Epithelial cell of prostate (primary cell): ENCODE data around the gene FBLL1.
"Not testable (repeated sequence)": the region's sequence is repeated elsewhere in the genome, so short reads cannot be mapped to it uniquely, and the experiment has no call there.

Source experiments
- DNase-seq: peaks from one replicate; pipeline ENCODE4 v3.0.0-alpha.2; 2011; ENCODE audit warnings: low read depth, low spot score
- H3K27ac ChIP-seq: fragments of 450-650 bp; 2 replicates; pipeline ENCODE4 v1.5.1; 2017; ENCODE audit warnings: mild to moderate bottlenecking

FBLL1 gene

GRCh38 chr5:168550656-168551055 is 21.6 kb downstream of the FBLL1 start:
- no peak overlapping the region for H3K27ac ChIP-seq
- no peak for DNase-seq

DNA sequence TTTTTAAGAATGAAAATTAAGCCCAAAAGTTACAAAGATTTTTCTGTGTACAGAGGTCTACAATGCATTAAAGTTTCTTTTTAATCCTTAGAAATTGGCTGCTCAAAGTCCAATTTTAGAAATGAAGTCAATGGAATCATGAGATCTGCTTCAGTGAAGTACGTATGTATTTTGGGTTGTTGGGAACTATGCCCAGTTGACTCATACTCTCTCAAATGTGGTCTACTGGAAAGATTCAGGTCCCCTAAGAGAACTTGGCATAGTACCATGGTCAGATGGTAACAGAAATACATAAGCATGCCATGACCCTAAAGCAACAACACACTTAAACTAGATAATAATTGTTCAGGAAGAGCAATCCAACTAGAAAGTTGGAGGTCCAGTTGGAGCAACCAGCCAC is 23.0 kb downstream of the FBLL1 start:
- no peak for DNase-seq
- H3K27ac ChIP-seq: no peak overlapping the region

- no peak for DNase-seq
- no peak overlapping the region for H3K27ac ChIP-seq
Observed at GRCh38 chr5:168553377-168554130, 24.4 kb downstream of the FBLL1 start.

- DNase-seq: no peak
Observed at GRCh38 chr5:168557389-168557788, 28.3 kb downstream of the FBLL1 start.

DNA sequence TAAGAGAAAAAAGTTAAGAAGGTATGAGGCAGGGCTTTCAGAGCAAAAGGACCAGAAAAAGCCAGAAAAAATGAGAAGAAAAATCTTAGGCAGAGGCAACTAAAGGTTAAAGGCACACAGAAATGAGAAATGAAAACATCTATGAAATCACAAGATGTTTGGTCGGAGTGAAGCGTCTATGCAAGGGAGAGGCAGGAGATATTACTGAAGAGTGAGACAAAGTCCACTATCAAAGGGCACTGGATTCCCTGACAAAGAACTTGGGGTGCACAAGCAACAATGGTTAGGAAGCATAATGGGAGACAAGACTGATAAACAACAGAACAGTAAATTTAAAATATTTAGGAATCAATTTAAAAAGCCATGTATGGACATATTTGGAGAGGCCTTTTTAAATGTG is 33.2 kb downstream of the FBLL1 start:
- no peak overlapping the region for H3K27ac ChIP-seq

More at GRCh38 chr5:168557389-168557788, 28.3 kb downstream of the FBLL1 start:
- no peak overlapping the region for H3K27ac ChIP-seq

DNA sequence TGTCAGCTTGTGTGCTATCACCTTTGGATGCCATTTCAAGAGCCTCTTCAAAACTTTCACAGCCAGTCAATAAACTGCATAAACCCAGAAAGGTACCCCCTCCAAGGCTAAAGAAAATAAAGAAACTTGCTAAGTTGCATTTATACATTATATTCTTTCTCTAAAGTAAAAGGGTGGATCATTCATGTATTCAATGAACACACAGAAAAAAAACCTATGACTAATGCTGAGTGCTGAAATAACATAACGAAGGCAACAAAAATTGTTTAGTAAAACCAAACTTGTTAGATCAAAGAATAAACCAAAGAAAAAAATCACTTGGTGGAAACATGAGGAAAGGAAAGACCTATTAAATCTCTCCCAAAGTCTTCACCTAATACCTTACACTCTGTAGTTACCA is 34.9 kb downstream of the FBLL1 start:
- H3K27ac ChIP-seq: no peak overlapping the region
- no peak for DNase-seq

More for the DNA sequence above, 33.2 kb downstream of the FBLL1 start:
- no peak for DNase-seq

- no peak for DNase-seq
- no peak overlapping the region for H3K27ac ChIP-seq
Observed at GRCh38 chr5:168568738-168569137, 39.6 kb downstream of the FBLL1 start.

DNA sequence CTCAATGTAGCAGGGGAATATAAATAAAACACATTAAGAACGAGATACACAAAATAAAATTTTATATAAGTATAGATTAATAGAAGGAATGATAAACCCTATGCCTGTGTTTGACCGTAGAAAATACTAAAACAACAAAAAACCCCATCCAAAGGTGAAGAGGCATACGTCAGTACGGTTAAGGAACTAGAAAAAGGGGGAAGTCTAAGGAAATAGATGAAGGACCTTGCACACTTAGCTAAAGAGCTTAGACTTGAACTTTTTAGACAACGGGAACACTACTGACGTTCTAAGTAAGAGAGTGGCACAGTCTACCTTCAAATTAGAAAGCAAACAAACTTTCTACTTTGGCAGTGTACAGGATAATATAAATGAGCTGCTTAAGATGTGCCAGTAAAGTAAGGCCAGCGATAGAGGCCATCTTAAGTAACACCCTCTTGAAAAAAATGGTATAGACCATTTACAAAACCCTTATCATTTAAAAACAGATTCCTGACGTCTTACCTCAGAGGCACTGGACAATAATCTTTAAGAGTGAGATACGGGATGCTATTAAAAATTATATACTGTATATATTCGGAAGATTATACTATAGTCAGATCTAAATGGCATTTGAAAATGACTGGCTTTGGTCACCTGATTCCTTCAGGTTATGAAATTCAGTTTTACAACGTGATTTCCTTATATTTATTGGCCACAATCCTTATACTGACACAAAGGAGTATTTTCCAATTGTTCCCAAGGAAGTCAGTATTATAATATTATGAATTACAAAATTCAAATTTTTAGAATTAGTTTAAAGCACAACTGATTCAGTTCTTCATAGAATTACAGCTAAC is 41.6 kb downstream of the FBLL1 start:
- no peak for DNase-seq
- H3K27ac ChIP-seq: no peak overlapping the region

DNA sequence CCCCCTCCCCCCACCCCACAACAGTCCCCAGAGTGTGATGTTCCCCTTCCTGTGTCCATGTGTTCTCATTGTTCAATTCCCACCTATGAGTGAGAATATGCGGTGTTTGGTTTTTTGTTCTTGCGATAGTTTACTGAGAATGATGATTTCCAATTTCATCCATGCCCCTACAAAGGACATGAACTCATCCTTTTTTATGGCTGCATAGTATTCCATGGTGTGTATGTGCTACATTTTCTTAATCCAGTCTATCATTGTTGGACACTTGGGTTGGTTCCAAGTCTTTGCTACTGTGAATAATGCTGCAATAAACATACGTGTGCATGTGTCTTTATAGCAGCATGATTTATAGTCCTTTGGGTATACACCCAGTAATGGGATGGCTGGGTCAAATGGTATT is 44.6 kb downstream of the FBLL1 start:
- DNase-seq, H3K27ac ChIP-seq: not testable (repeated sequence)

DNA sequence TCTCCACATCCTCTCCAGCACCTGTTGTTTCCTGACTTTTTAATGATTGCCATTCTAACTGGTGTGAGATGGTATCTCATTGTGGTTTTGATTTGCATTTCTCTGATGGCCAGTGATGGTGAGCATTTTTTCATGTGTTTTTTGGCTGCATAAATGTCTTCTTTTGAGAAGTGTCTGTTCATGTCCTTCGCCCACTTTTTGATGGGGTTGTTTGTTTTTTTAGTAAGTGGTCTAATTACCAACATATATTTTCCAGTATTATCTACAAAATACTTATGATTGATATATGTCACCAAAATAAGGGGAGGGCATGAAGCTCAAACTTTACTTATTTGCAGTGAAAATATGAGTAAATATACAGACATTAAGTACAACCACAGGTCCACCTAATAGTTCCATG is 45.1 kb downstream of the FBLL1 start:
- not testable (repeated sequence) for H3K27ac ChIP-seq, DNase-seq

DNA sequence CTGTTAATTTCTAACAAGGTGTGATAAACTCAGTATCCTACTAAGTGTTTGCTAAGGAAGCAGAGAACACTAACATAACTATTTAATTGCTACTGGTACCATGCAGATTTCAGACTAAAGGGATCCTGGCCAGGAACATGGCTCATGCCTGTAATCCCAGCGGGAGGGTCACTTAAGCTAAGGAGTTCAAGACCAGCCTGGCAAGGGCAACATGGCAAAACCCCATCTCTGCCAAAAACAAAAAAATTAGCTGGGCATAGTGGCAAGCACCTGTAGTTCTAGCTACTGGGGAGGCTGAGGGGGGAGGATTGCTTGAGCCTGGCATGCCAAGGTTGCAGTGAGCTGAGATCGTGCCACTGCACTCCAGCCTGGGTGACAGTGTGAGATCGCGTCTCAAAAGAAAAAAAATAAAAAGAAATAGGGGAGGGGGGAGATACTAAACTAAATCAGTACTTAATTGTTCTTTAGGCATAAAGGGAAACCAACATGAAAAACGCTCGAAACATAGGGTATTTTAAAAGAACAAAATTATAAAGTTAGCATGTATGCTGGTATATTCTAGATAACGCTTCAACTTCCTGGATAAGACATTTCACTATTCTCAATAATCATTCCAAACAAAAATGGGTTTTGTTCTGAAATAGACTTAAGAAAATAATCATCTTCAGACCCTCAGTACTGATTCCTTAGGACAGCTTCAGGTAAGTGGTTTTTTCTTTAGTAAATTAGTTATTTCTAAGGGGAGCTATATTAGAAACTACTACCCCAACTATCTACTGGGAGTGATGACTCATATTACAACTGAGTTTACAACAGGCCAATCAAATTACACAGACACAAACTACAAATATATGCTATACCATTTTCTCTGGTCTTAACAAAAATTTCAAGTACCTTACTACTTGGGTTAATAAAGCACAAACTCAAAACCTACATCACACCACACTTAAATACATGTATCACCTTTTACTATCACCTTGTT is 46.6 kb downstream of the FBLL1 start:
- DNase-seq: no peak
- no peak overlapping the region for H3K27ac ChIP-seq

- no peak for DNase-seq
- H3K27ac ChIP-seq: peak overlapping the region; percentile 95
Observed at GRCh38 chr5:168578006-168578405, 48.9 kb downstream of the FBLL1 start.

DNA sequence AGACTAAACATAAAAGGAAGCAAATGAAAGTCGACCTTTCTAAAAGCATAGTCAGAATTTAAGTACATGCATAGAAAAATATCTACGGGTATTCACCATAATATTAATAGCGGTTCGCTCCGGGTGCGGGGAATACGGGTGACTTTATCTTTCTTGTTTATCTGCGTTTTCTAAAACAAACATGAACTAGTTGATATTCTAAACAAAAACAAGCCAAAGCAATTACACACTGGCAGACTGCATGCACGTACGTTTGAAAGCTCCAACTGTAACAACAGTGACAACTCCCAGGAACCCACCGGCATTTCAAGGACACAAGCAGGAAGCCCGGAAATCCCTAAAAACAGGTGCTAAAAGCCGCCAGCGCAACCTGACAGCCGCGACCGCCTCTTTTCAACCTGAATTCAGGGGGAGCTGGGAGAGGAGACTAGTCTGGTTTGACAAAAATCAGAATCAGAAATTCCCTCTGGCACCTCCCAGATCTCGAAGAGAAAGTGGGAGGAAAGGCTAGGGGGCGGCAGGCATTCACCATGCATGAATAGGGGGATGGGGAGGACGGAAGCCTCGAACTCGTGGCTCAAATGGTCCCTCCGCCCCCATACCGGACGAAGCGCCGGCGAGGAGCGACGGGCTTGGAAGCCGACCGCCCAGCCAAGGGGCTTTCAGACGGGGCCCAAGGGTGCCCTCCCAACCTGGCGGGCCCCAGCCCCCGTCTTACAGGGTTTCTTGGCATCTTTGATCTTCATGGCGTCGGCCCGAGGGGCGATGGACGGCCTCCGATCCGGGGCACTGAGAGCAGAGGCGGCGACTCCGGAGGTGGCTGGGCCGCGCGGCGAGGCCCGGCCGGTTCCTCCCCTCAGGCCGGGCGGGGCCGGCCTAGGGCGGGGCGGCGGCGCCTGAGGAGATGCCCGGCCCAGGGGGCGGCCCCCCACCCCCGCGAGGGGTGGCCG is 49.7 kb downstream of the FBLL1 start, which contains the start of gene PANK3:
TSS of gene PANK3 (minus strand) at position 831 of the 950 bp plus-strand sequence. CDS start at position 746, 85 bp downstream.
- peak; percentile 10 for DNase-seq
- H3K27ac ChIP-seq: peak within 1 kb of the TSS; percentile 95

DNA sequence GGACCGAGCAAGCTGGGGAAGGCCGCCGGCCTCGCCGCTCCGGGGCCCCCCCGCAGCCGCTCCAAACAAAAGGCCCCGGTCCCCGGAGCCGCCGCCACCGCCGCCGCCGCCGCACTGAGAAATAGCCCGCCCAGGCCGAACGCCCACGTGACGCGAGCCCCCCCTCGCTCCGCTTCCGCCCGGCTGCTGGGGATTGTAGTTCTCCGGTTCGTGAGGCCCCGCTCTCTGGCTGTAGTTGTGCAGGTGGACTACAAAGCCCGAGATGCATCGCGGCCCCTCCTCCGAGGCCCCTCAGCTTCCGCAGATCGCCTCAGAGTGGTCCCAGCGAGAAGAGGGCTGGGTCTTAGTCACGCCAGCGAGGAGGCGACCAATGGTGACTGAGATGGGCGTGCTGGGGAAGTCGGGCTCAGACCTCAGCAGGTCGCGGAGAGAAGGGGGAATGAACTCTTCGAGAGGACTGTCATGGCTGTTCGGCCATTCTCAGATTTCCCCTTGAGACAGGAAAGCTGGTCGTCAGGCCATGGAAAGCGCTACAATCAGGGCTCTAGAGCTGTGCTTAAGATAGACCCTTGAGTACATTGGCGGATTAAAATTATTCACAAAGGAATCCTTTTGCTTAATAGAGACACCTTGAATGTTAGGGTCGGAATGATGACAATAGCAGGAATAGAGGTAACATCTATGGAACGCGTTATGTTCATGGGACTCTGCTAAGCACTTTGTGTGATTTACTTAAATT is 50.6 kb downstream of the FBLL1 start:
- DNase-seq: peak; percentile 92
- H3K27ac ChIP-seq: peak overlapping the region; percentile 95

- no peak for DNase-seq
- H3K27ac ChIP-seq: peak overlapping the region; percentile 95
Observed at GRCh38 chr5:168580227-168580508, 51.1 kb downstream of the FBLL1 start.
